ENCODE data around the gene TBC1D2B.
"Not testable (repeated sequence)": the region's sequence is repeated elsewhere in the genome, so short reads cannot be mapped to it uniquely, and the experiment has no call there.

The TBC1D2B gene

DNA sequence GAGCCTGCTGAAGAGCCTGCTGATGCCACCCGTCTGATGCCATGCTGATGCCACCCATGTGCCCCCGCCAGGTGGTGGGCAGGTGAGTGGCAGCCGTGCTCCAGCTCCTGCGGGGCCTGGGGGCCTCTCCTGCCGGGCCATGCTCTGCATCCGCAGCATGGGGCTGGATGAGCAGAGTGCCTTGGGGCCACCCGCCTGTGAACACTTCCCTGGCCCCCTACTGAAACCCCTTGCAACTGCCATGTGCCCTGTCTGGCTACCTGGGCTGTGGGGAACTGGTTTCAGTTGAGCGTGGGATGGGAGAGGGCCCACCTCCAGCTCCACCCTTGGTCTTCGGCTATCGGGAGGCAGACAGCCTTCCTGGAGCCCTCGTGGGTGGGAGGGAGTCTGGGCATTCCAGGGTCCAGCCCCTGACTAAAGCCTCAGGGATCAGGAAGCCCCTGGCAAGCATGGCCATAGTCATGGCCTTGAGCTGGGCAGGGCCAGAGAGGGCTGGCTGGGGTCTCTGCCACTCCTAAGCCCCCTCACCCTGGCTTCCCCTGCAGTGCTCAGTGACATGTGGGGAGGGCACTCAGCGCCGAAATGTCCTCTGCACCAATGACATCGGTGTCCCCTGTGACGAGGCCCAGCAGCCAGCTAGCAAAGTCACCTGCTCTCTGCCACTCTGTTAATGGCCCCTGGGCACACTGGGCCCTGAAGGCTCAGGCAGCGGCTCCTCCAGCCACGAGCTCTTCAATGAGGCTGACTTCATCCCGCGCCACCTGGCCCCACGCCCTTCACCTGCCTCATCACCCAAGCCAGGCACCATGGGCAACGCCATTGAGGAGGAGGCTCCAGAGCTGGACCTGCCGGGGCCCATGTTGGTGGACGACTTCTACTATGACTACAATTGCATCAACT, 92.2 kb downstream of the TBC1D2B start:
- no peak for DNase-seq

DNA sequence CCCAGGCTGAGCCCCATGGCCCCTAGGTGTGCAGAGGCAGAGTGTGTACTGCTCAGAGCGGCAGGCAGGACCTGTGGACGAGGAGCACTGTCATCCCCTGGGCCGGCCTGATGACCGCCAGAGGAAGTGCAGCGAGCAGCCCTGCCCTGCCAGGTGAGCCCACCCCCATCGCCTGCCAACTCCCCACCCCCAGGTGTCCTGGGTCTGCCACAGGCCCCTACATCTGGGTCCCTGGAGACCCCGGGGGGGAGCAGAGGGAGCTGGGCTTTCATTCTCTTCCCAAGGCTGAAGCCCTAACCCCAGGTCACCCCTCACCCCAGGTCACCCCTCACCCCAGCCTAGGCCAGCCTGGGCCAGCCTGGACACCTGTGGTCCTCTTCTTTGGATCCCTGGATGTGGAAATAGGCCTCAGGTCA, 93.1 kb downstream of the TBC1D2B start:
- DNase-seq: no peak

DNA sequence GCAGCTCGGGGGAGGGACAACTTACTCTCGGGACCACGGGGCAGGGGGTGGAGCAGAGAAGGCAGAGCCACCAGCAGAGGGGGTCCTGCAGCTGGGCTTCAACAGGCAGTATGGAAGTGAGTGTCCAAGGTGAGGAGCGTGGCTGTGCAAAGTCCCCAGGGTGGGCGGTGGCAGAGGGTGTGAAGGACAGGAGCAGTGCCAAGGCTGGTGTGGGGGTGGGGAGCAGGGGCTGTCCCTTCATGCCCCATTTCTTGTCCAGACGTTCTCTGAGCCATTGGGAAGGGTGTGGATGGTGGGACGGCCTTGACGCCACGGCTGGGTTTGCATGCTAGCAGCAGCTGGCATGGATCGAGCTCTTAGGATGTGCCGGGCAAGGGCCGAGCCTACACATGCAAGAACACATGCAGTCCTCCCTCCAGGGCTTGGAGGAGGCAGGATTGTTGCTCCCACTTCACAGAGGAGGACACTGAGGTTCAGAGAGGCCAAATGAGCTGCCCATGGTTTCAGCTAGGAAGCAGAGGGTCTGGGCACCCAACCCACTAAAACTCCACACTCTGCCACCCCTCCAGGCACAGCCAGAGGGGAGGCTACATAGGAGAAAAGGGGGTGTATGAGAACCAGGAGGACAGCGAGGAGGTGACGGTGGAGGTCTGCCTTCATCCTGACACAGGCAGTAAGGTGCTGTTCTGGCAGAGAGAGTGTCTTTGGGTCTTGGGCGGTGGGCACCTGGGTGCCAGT, 93.6 kb downstream of the TBC1D2B start:
- no peak for DNase-seq

DNA sequence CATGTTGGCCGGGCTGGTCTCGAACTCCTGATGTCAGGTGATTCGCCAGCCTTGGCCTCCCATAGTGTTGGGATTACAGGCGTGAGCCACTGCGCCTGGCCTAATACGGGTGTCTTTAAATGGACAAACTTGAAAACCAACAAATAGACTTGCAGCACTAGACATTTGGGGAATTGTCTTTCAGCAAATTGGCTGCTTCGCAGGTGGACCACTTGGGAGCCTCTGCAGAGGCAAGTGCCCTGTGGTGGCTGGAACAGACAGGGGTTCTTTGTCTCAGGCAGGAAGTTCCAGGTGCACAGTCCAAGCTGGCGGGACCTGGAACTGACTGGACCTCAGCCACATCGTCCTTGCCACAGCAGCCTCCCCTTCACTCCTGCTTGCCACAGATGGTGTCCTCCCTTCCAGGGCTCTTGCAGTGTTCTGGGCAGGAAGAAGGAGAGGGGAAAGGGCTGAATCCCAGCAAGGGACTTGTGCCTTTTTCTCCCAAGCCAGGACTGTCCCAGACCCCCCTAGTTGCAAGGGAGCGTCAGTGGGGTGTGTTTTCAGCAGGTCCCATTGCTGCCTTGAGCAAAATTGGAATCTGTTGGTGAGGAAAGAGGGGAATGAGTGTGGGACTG, 94.3 kb downstream of the TBC1D2B start:
- DNase-seq: no peak

DNA sequence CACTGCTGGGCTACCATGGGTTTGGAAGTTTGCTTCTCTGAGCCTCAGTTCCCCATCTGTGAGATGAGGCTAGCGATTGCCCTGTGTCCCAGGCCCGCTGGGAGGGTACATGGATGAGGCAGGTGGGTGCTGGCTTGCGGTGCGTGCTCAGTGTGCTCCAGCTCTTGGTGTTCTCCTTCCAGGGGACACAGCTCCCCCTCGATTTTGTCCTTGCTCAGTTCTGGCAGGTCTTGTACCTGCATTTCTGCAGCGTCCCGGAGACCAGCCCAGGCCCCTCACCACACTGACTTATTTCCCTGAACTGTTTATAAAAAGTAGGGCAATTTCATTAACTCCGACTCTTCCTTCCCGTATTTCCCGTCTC, 95.4 kb downstream of the TBC1D2B start:
- no peak for DNase-seq

DNA sequence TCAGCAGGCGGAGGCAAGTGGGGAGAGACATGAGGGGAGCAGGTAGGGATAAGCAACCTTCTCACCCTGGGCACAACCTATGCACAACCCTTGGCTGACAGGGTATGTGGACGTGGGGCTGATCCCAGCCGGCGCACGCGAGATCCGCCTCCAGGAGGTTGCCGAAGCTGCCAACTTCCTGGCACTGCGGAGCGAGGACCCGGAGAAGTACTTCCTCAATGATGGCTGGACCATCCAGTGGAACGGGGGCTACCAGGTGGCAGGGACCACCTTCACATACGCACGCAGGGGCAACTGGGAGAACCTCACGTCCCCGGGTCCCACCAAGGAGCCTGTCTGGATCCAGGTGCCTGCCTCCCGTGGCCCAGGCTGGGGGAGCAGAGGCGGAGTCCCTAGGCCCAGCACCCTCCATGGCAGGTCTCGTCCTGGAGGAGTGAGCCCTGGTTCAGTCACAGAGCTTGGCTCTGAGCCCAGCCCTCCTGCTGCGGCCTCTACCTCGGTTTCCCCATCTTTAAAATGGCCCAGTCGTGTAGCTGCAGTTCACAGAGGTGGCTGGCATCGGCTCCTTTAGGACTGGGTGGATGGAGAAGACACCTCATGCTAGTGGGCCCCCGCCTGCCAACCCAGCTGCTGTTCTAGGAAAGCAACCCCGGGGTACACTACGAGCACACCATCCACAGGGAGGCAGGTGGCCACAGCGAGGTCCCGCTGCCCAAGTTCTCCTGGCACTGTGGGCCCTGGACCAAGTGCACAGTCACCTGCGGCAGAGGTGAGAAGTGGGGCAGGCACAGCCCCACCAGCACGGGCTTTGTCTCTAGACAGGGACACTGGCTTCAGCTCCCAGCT, 96.0 kb downstream of the TBC1D2B start:
- no peak for DNase-seq

DNA sequence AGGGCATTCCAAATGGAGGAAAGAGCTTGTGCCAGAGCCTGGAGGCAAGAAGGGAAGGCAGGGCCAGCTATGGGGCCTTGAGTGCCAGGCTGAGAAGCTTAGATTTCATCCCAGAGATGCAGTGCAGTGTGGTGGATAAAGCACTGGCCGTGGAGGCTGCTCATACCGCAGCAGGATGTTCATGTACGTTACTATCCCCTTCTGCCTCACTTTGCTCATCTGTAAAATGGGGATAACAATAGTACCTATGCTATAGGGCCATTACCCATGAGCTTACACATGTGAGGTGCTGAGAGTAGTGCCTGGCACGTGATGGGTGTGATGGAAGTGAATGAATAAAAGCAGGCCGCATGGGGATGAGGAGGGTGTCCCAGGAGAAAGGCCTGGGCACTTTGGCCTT, 96.8 kb downstream of the TBC1D2B start:
- not testable (repeated sequence) for DNase-seq

DNA sequence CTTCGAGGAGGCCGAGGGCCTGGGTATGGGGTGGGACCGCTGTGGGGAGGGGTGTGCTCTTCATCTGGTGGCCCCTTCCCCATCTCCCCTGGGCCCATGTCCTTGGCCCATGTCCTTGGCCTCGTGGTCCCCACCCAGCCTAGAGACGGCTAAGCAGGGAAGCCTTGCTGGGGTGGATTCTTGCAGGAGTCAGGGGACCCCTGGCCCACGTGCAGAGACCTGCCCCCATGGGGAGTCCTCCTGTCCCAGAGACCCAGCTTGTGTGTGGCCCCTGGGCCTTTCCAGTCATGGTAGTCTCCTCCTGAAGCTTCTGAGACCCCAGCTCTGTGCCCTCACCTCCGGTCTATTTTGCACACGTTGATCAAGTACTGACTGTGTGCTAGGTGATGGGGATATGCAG, 97.4 kb downstream of the TBC1D2B start:
- no peak for DNase-seq

DNA sequence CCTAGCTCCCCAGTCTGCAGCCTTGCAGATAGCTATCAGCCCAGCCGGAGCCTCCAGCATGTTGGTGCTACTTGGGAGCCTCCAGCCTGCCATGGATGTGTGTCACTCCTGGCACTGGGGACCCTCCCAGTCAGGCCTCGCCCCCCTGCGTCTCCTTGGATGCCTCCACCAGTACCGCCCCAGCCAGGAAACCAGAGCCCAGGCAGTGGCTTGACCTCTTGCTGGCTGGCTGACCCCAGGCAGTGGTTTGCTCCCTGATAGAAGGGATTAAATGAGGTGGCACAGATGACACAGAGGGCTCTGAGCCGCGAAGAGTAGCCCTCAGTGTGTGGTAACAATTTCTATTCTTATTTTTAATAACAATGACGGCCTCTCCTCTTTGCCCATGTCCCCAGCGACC, 98.4 kb downstream of the TBC1D2B start:
- not testable (repeated sequence) for DNase-seq

DNA sequence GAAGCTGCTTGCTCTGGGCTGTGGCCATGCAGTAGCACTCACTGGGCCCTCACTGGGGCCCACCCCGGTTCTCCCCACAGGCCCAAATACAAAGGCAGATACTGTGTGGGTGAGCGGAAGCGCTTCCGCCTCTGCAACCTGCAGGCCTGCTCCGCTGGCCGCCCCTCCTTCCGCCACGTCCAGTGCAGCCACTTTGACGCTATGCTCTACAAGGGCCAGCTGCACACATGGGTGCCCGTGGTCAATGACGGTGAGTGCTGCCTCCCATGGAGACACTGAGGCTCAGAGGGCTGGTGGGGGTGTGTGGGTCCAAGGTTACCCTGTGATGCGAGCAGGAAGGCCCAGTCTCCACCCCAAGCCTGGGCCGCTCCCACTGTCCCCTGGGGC, 98.8 kb downstream of the TBC1D2B start:
- not testable (repeated sequence) for DNase-seq

DNA sequence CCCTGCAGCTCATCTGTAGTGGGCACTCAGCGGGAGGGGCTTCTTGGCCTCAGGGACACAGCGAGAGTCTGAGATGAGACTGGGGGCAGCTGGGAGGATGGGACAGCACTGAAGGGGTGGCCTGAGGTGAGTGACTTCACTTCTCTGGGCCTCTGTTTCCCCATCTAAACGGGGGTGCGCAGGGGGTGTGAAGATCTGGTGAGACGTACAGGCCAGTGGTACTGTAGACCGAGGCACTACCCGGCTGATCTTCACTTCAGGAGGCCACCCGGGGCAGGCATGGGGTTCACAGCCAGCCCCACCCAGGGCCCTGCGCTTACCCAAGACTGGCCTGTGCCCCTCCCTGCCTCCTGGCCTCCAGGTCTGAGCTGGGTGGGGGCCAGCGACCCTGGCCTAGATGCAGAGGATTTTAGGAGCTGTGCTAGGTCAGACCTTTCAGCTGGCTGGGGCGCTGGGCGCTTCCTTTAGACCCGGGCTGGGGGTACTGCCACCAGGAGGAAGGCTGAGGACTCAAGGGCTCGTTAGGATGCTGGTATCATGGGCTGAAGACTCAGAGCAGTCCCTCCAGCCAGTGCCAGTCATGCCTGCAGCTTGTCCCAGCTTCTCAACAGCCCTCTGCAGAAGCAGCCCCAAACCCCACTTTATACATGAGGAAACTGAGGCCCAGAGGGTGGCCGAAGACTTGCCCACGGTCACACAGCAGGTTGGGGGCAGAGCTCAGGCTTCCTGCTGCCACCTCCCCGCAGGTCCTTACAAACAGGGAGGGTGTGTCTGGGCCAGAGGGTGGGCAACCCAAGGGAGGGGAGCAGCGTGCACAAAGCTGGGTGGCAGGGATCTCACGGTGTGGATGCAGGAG, 99.4 kb downstream of the TBC1D2B start:
- not testable (repeated sequence) for DNase-seq

DNA sequence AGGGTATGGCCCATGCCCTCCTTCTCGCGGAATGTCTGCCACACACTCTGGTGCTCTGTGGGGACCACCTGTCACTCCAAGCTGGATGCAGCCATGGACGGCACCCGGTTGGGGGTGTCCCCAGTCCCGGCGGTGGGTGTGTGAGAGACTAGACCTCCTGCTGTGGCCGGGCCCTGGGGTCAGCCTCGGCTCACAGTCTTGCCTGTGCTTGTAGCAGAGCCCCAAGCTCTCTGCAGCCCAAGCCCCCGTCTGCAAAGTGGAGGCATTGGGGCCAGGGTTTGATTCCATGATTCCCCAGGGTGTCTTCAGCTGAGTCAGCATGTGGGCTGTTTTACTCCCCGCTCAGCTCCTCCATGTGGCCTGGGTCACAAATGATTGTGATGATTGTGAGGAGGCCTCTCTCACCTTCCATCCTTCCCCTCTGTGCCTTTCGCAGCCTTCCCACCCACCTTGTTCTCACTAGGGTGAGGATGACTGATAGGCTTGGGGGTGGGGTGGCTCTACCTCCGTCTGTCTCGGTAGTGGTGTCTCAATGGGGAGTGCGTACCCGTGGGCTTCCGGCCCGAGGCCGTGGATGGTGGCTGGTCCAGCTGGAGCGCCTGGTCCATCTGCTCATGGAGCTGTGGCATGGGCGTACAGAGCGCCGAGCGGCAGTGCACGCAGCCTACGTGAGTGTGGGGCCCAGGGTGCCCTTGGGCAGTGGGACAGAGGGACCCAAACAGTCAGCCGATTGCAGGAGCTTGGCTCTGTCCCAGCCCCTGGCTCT, 100.6 kb downstream of the TBC1D2B start:
- DNase-seq: not testable (repeated sequence)

DNA sequence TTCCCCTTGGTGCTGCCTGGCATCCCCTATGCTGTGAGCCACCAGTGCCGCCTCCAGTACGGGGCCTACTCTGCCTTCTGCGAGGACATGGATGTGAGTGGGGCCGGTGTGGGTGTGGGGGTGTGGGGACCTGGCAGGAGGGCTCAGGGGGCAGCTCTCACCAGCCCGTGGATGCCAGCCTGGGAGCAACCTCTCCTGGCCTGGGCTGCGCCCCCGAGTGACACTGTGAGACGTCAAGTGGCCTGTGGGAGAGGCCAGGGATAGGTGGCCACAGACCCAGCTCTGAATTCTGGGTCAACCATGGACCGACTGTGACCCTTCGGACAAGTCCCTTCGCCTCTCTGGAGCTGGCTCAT, 101.4 kb downstream of the TBC1D2B start:
- not testable (repeated sequence) for DNase-seq

DNA sequence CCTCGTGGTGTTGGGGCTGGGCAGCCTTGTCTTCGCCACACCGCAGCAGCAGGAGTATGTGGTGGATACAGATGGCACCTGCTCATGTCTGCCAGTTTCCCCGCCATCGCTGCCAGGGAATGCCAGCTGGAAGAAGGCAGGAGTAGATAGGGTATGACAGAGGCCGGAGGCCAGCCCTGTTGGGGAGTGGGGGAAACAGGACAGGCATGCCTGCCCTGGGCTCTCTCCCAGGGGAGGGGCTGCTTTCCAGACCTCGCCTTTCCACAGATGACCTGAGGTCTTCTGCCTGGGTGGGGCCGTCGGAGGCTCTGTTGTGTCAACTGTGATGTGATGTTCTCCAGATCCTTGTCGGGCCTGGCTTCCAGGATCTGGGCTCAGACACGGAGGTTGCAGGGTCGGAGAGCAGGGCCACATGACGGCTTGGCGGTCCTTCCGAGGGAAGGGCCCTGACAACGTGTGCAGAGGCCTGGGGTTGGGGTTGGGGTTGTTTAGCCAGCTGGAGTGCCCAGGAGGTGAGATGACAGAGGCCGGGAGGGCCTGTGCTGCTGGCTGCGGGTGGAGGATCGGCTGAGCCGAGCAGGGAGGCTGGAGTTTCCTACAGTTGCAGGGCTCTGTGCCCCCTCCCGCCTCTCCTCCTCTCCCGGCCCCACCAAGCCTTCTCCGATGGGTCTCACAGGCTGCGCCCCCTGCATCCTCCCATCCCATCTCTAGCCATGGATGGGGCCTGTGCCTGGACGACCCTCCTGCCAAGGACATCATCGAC, 102.0 kb downstream of the TBC1D2B start:
- no peak for DNase-seq

DNA sequence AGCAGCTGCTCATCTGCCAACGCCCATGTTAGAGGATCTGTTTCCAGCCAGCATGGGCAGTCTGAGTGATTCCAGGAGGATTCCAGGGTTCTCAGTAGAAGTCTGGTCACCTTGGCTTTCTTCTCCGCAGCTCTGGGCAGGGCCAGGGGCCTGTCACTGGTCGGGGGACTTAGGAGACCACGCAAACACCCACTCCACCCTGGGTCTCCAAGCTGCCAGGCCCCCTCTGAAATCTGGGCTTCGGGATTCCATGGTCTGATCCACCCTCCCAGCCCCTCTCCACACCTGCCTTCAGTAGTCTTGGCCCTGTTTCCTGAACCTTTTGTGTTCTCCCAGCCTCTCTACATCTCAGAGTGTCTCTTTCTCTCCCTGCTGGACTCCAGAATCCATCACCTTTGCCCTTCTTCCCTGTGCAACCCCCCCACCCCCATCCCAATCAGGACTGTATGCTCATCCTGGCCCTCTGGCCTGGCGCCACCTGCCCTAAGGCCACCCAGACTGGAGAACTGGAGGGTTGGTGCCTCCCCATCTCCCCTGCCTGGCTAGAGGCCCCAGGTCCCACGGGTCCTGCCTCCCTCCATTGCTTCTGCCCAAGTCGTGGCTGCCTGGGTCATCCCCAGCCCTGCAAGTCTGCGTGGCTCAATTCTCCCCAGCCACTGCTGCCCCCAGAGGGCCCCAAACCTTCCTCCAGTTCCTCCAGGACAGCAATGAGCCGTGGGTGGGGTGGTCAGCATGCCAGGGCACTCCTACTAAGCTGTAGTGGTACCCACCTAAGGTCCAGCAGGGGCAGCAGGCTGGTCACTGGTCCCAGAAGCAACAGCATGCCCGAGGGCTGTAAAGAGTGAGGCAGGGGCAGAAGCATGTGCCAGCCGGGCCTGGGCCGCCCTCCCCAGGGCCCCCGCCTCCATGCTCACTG, 102.8 kb downstream of the TBC1D2B start:
- DNase-seq: no peak

DNA sequence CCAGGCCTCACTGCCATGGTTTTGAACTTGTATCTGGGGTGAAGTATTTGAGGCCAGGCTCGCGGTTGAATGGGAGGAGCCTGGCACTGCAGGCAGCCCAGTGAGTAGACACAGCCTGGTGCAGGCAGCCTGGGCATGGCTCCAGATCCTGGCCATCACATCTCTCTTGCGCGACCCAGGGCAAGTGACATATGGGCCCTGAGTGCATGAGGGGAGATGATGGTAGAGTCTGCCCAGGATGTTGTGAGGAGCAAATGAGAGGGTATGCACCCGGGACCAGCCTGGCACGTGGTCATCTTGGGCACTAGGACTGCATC, 103.5 kb downstream of the TBC1D2B start:
- no peak for DNase-seq

DNA sequence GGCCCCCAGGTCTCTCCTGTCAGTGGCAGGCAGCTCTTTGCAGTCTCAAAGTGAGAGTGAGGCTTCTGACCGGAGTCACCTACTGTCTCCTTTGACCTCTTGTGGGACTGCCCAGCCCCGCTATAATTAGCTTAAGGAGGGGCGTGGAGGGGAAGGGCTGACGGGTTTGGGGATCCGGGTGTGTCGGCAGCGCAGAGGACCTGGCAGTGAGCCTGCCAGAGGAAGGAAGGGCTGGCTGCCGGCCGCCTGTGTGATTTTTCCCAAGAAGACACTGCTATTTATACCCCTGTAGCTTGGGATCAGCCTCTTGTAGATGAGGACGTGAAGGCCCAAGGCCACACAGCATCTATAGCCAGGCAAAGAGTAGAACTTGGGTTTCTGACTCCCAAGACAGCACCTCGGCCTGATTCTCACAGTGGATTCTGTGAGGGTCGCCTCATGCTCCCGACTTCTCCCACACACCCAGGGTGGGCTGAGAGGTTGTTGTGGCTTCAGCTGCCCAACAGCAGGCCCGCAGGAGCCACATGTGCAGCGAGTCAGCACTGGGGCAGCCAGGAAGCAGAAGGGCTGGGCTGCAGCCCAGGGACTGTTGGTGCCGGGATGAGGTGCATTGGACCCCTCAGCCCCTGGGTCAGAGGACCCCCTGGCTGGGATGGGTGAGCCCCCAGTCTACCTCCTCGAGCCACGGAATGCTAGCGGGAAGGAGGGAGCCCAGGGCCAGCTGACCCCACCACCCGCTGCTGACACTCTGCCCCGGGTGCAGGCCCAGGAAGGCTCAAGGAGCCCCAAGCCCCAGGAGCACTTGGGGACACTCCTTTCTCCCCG, 104.0 kb downstream of the TBC1D2B start:
- DNase-seq: not testable (repeated sequence)

DNA sequence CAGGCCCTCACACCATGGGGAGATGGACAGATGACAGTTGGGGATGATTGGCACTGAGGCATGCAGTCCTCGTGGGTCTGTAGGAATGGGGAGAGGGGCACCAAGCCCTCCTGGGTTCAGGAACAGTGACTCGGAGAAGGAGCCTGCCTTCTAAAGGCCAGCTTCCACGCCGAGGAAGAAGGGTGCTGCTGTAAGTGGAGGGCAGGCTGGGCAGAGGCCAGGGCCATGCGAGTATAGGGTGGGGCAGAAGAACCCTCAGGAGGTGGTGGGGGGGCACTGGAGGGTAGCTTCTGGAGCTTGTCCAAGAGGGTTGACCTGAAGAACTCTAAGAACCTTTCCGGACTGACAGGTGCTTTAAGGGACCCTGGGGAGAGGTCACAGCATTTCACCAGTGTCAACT, 104.8 kb downstream of the TBC1D2B start:
- not testable (repeated sequence) for DNase-seq

Measured in T-helper 9 cell (primary cell).